ENCODE data around the gene STMP1. TPM values are rescaled to one million over a fixed set of nuclear protein-coding genes. Genes with fewer than 3 reads are reported as not detected.
A peak's percentile ranks its signal among the peaks of the same experiment; 100 is the strongest.

Gene STMP1
- total and polyA plus RNA-seq, 12 donors, result 25.7 to 35.6 (median 27.7) TPM

DNA sequence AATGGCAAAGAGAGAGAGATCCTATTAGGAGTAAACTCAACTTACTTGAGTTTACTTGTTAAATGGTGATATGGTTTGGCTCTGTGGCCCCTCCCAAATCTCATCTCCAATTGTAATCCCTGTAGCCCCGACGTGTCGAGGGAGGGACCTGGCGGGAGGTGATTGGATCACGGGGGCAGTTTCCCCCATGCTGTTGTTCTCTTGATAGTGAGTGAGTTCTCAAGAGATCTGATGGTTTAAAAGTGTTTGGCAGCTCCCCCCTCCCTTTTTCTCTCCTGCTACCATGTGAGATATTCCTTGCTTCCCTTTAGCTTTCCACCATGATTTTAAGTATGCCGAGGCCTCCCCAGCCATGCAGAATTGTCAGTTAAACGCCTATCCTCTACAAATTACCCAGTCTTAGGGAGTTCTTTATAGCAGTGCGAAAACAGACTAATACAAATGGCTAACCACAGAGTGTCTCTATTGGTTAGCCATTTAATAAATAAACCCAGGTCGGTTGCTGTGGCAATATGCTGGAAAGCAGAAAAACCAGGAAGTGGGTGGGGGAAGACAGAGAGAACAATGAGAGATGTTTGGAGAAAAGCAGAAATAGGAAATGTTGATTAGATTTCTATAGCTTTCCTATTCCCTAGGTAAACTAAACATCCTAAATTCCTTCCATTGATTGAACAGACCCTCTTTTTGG is 3.0 kb upstream of the STMP1 start:
- intact Hi-C loops (cut with DNase I), result no loop called here
- DNase-seq, result no peak
- no peaks in the 10 kb centered on the region for H3K9me3 ChIP-seq
- 70 to 75% methylated on average over 9 of the region's 9 CpGs for WGBS, 2 donors
- H3K4me1 ChIP-seq, result peaks cover 3 to 28% (median 14%) of the 10 kb centered on the region in 9 donors
- no peak overlapping the region for H3K4me3 ChIP-seq
- TF ChIP-seq, protein P1, sequence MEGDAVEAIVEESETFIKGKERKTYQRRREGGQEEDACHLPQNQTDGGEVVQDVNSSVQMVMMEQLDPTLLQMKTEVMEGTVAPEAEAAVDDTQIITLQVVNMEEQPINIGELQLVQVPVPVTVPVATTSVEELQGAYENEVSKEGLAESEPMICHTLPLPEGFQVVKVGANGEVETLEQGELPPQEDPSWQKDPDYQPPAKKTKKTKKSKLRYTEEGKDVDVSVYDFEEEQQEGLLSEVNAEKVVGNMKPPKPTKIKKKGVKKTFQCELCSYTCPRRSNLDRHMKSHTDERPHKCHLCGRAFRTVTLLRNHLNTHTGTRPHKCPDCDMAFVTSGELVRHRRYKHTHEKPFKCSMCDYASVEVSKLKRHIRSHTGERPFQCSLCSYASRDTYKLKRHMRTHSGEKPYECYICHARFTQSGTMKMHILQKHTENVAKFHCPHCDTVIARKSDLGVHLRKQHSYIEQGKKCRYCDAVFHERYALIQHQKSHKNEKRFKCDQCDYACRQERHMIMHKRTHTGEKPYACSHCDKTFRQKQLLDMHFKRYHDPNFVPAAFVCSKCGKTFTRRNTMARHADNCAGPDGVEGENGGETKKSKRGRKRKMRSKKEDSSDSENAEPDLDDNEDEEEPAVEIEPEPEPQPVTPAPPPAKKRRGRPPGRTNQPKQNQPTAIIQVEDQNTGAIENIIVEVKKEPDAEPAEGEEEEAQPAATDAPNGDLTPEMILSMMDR (IDR thresholded peaks at IDR 0.05), result no peak
- no peak overlapping the region for H3K27ac ChIP-seq
- no peaks in the 10 kb centered on the region for H3K36me3 ChIP-seq
- H3K27me3 ChIP-seq, result no peaks in the 10 kb centered on the region
- no peak for ATAC-seq

DNA sequence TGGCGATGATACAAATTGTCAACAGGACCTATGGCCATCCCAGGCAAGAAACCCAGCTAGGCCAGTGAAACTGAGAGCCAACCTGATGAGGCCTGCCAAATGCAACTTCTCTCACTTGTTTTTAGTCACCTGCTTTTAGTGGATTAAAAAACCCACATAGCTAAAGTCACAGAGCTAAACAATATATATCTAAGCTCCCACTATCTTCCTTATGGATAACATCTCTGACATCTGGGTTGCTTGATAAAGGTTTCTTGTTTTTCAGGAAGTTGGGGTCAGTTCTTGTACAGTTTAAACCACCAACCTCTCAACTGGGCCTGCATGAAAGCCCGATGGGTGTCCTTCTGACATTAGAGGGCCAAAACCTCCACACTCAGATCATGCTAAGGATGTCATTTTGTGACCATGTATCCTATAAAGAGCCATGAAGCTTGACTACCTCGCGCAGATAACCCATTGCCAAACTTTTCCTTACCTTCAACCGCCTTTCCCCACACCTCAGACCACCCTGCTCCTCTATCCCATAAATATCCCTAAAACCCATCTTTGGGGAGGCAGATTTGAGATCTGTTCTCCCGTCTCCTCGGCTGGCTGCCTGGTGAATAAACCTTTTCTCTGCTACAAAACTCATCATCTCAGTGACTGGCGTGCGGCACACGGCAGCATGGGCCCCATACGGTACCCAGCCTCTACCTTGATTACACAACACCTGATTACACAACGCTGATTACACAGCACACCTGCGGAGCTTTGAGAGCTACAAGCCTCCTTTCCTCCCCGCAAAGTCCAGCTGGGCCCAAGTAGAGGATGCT is 797 bp upstream of the STMP1 start:
- Histone ChIP-seq H3K4me1 (peaks cover 6 to 48% (median 34%) of the 10 kb centered on the region in 9 donors), H3K27me3 (no peaks in the 10 kb centered on the region), H3K4me3 (peak overlapping the region; percentile 72 to 98 (median 82)), H3K27ac (peak overlapping the region; percentile 92 to 99 (median 94)), H3K9me3 (no peaks in the 10 kb centered on the region), H3K36me3 (peaks cover 0 to 8% (median 0%) of the 10 kb centered on the region in 9 donors)
- WGBS, 2 donors, result 72 to 73% methylated on average over 14 of the region's 14 CpGs
- DNase-seq (no peak), ATAC-seq (peak in 3 of 8 donors; percentile 1 to 3 (median 1))
- TF ChIP-seq, protein P1 (IDR thresholded peaks at IDR 0.05), result no peak
- intact Hi-C loops (cut with DNase I), result loop anchor here in 5 of 10 donors (1.0 to 10.0 kb wide), 5 partner anchors 133 to 353 kb away; partner anchors contain the start of gene MTPN (in 1 of the 5)

DNA sequence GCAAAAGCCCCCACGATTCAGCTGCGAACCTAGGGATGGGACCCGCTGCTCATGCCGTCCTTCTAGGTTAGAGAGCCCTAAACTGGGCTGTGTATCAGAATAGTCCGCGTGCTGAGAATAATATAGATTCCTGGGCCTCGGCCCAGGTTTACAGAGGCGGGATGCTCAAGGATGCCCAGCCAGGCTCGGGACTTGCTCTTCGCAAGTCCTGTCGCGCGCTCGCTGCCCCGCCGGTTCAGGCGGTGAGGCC is 266 bp upstream of the STMP1 start:
- ATAC-seq (peak in 1 of 8 donors; percentile 6), DNase-seq (no peak)
- Histone ChIP-seq H3K9me3 (no peaks in the 10 kb centered on the region), H3K36me3 (peaks cover 0 to 8% (median 0%) of the 10 kb centered on the region in 9 donors), H3K27me3 (no peaks in the 10 kb centered on the region), H3K4me3 (peak overlapping the region; percentile 72 to 98 (median 82)), H3K4me1 (peaks cover 6 to 53% (median 39%) of the 10 kb centered on the region in 9 donors), H3K27ac (peak overlapping the region; percentile 92 to 99 (median 94))
- 8 to 9% methylated on average over 17 of the region's 17 CpGs for WGBS, 2 donors
- intact Hi-C loops (cut with DNase I), result loop anchor here in 5 of 10 donors (1.0 to 10.0 kb wide), 5 partner anchors 133 to 353 kb away; partner anchors contain the start of gene MTPN (in 1 of the 5)
- TF ChIP-seq, protein P1 (IDR thresholded peaks at IDR 0.05), result peak in 3 of 9 donors; percentile 68 to 93 (median 87)

DNA sequence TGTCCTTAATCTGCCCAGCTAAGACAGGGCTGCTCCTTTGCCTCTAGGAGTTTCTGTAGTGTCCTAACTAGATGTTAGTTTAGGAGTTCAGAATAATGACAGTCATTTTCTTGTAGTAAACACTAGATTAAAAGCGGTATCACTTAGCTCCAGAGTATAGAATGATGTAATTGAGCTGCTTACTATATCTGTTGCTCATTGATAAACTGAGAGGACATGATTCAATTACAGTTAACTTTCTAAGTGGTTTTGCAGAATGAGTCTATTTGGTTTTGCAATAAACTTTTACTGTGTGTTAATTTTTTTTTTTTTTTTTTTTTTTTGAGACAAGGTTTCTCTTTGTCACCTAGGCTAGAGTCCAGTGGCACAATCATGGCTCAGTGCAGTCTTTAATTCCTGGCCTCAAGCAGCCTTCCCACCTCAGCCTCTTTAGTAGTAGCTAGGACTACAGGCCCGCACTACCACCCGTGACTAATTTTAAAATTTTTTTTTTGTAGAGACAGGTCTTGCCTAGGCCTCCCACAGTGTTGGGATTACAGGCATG is 1.8 kb downstream of the STMP1 start:
- H3K27me3 ChIP-seq, result no peaks in the 10 kb centered on the region
- TF ChIP-seq, protein P1 (IDR thresholded peaks at IDR 0.05), result no peak
- intact Hi-C loops (cut with DNase I), result loop anchor here in 4 of 10 donors (10.0 kb wide), 4 partner anchors 131 to 351 kb away; partner anchors contain the start of gene MTPN (in 1 of the 4)
- no peaks in the 10 kb centered on the region for H3K9me3 ChIP-seq
- H3K4me3 ChIP-seq, result peak overlapping the region in 5 of 10 donors; percentile 78 to 98 (median 84)
- WGBS, 2 donors, result 66 to 70% methylated on average over 3 of the region's 3 CpGs
- peaks cover 0 to 8% (median 0%) of the 10 kb centered on the region in 9 donors for H3K36me3 ChIP-seq
- H3K4me1 ChIP-seq, result peaks cover 6 to 65% (median 44%) of the 10 kb centered on the region in 9 donors
- peak overlapping the region in 5 of 10 donors; percentile 93 to 98 (median 95) for H3K27ac ChIP-seq
- DNase-seq (no peak), ATAC-seq (no peak)

Data from heart right ventricle (tissue), 16 donors.